ENCODE measurements around the gene FGD5. TPM values are rescaled to one million over a fixed set of nuclear protein-coding genes. Genes with fewer than 3 reads are reported as not detected.

FGD5 gene
- total RNA-seq, 4 donors from 2014 or later, result 0.80 to 12.0 (median 3.9) TPM

DNA sequence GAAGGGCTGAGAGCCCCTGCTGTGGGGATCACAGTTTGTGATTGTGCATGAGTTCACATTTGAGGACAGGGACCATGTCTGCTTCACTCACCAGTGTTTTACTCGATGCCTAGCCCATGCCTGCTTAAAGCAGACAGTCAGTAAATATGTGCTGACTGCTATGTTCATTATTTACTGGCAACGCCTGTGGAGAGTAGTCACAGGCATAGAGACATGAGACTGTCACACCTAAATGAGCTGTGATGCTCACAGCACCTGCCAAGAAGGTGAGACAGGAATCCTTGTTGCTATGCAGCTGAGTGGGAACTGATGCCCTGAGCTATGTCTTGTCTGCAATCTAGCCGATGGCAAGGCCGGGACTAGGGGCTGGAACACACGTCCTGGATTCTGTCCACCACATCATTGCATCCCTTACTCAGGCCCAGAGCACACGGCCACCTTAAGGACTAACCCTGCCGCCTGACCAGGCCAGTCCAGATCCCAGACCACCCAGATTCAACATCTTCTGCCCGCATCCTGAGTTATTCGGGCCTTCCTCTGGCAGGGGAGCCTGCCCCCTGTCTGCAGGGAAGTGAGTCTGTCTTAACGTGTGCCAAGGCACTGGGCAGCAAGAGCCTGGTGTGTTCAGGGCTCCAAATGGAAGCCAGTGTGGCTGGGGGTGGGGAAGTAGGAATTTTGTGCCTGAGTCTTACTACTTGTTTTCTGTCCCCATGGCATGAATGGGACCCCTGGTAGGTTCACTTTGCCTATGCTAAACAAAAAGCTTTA is 44.8 kb downstream of the FGD5 start:
- Histone ChIP-seq H3K4me1 (peaks cover 0 to 28% (median 9%) of the 10 kb centered on the region in 3 donors), H3K36me3 (no peaks in the 10 kb centered on the region), H3K27me3 (peaks cover 0 to 24% (median 0%) of the 10 kb centered on the region in 4 donors), H3K9me3 (no peaks in the 10 kb centered on the region), H3K27ac (peak overlapping the region in 2 of 4 donors; percentile 10 to 58), H3K4me3 (no peak overlapping the region)
- TF ChIP-seq POLR2A (IDR thresholded peaks at IDR 0.05), result no peak
- TF ChIP-seq, protein P1, sequence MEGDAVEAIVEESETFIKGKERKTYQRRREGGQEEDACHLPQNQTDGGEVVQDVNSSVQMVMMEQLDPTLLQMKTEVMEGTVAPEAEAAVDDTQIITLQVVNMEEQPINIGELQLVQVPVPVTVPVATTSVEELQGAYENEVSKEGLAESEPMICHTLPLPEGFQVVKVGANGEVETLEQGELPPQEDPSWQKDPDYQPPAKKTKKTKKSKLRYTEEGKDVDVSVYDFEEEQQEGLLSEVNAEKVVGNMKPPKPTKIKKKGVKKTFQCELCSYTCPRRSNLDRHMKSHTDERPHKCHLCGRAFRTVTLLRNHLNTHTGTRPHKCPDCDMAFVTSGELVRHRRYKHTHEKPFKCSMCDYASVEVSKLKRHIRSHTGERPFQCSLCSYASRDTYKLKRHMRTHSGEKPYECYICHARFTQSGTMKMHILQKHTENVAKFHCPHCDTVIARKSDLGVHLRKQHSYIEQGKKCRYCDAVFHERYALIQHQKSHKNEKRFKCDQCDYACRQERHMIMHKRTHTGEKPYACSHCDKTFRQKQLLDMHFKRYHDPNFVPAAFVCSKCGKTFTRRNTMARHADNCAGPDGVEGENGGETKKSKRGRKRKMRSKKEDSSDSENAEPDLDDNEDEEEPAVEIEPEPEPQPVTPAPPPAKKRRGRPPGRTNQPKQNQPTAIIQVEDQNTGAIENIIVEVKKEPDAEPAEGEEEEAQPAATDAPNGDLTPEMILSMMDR (IDR thresholded peaks at IDR 0.05), result peak in 2 of 6 experiments; percentile 11 to 13
- intact Hi-C loops (cut with DNase I), result no loop called here
- 51 to 66% methylated on average over 3 to 6 of the region's 10 CpGs for WGBS, 2 donors
- no peak for DNase-seq

DNA sequence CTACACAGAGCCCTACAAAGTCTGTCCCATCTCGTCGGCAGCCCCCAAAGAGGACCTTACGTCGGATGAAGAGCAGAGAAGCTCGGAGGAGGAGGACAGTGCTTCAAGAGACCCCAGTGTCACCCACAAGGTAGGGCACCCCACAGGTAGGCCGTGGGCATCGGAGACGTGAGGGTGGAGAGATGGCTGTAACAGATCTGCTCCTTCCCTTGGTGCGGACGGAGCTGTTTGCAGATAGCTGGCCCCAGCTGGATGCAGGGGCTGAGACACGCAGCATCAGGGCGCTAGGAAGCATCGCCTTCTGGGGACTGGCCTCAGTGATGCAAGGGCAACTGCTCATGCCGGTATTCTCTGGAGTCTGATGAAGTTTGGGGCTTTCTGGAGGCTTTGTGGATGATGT is 45.4 kb downstream of the FGD5 start:
- Histone ChIP-seq H3K27ac (no peak overlapping the region), H3K27me3 (peaks cover 0 to 24% (median 0%) of the 10 kb centered on the region in 4 donors), H3K4me1 (peaks cover 0 to 28% (median 9%) of the 10 kb centered on the region in 3 donors), H3K4me3 (no peak overlapping the region), H3K36me3 (no peaks in the 10 kb centered on the region), H3K9me3 (no peaks in the 10 kb centered on the region)
- WGBS, 2 donors, result 89 to 91% methylated on average over 5 to 6 of the region's 14 CpGs
- intact Hi-C loops (cut with DNase I), result no loop called here
- DNase-seq, result no peak
- no peak for TF ChIP-seq POLR2A (IDR thresholded peaks at IDR 0.05)
- TF ChIP-seq, protein P1 (IDR thresholded peaks at IDR 0.05), result no peak

DNA sequence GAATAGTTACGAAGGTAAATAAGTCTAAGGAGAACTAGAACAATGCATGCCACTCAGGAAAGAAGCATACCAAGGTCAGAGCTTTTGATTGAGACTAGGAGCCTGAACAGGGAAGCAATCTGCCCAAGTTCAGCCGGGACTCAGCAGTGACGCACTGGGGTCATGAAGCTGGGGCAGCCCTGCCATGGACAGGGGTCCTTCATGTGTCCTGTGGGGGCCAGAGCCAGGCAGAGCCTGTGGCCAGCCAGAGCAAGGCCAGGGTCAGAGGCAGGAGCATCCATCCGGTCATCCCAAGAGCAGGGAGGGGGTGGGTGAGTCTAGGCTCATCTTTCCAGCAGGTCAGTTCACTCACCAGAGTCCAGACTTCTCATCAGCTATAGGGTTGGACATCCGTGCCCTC is 47.9 kb downstream of the FGD5 start:
- peaks cover 0 to 28% (median 0%) of the 10 kb centered on the region in 4 donors for H3K27me3 ChIP-seq
- TF ChIP-seq, protein P1 (IDR thresholded peaks at IDR 0.05), result no peak
- H3K36me3 ChIP-seq, result no peaks in the 10 kb centered on the region
- no peak overlapping the region for H3K4me3 ChIP-seq
- peaks cover 0 to 41% (median 13%) of the 10 kb centered on the region in 3 donors for H3K4me1 ChIP-seq
- no peak overlapping the region for H3K27ac ChIP-seq
- intact Hi-C loops (cut with DNase I), result no loop called here
- no peak for DNase-seq
- H3K9me3 ChIP-seq, result no peaks in the 10 kb centered on the region
- WGBS, 2 donors, result 75 to 92% methylated on average over 5 of the region's 5 CpGs

DNA sequence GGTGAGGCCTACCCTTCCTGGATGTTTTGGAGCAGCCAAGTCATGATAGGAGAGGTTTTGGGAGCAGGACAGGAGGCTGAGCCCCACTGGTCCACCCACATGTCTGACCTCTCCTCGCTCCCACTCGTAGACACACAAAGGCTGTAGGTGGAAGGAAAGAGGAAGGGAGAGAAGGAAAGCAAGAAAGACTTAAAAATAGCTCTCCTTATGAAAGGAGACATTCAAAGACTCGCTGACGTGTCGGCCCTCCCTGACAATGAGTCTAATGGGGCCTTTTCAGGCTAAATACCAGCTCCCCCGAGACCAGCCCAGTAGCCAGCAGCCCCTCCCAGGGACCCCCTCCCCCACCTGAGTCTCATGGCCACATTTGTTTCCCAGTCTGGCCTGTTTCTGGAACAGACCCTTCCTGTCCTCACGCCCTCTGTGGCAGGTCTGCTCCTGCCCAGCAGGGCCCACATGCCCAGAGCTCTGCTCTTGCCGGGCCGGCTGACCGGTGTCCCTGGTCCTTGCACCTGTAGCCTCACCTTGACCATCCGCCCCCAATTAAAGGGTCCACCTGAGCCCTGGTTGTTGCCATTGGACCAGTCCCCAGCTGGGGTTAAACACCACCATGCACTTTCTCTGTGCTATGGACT is 49.3 kb downstream of the FGD5 start:
- H3K27ac ChIP-seq, result no peak overlapping the region

More for the DNA sequence above, 49.3 kb downstream of the FGD5 start:
- H3K27me3 ChIP-seq, result peaks cover 0 to 19% (median 0%) of the 10 kb centered on the region in 4 donors
- DNase-seq, result no peak
- no peaks in the 10 kb centered on the region for H3K9me3 ChIP-seq
- 65 to 90% methylated on average over 6 to 10 of the region's 11 CpGs for whole genome bisulfite sequencing, 2 donors
- H3K4me3 ChIP-seq, result no peak overlapping the region
- H3K4me1 ChIP-seq, result peaks cover 0 to 29% (median 7%) of the 10 kb centered on the region in 3 donors
- no peak for TF ChIP-seq POLR2A (IDR thresholded peaks at IDR 0.05)
- TF ChIP-seq, protein P1 (IDR thresholded peaks at IDR 0.05), result no peak
- no peaks in the 10 kb centered on the region for H3K36me3 ChIP-seq
- intact Hi-C loops (cut with DNase I), result no loop called here

Measured in esophagus squamous epithelium (tissue), 5 donors.